Upper lobe of left lung (tissue), 4 donors: ENCODE measurements around the gene GSPT1.

Source experiments
- CTCF ChIP-seq, 6 experiments: fragments of 450-650 bp in 4 of 6; fragments of 200-600 bp in 2 of 6; sonication (generic) in 2 of 6; IDR thresholded peaks; one replicate each; pipeline ENCODE4 v1.5.1; 2016 to 2019; ENCODE audit warnings: antibody characterized with exemption in 6 of 6
- POLR2A ChIP-seq, 4 donors: fragments of 450-650 bp; IDR thresholded peaks; one replicate each; pipeline ENCODE4 v1.5.1; 2016 to 2017; ENCODE audit warnings: antibody characterized with exemption in 4 of 4, mild to moderate bottlenecking in 2 of 4

GRCh38 chr16:11903906-11904305 lies 11.8 kb downstream of the GSPT1 start:
- TF ChIP-seq CTCF (IDR thresholded peaks at IDR 0.05), result no peak
- TF ChIP-seq POLR2A (IDR thresholded peaks at IDR 0.05), result no peak
